Parathyroid adenoma (tissue), 2 donors: ENCODE results near the gene AMH.

ENCODE experiments used
- H2AFZ ChIP-seq: fragments of 300-600 bp; sonication (generic); one replicate; pipeline ENCODE4 v1.7.0; 2017; ENCODE audit warnings: antibody characterized with exemption, mild to moderate bottlenecking
- H3K27ac ChIP-seq: fragments of 300-600 bp; sonication (generic); one replicate; pipeline ENCODE4 v1.7.0; 2017
- H3K27me3 ChIP-seq: fragments of 300-600 bp; sonication (generic); one replicate; pipeline ENCODE4 v1.7.0; 2017; ENCODE audit warnings: low read length; ENCODE audit not compliant: control insufficient read depth, insufficient read depth
- H3K36me3 ChIP-seq: fragments of 300-600 bp; sonication (generic); one replicate; pipeline ENCODE4 v1.7.0; 2017; ENCODE audit warnings: low read length; ENCODE audit not compliant: control insufficient read depth, insufficient read depth
- H3K4me1 ChIP-seq: fragments of 300-600 bp; sonication (generic); one replicate; pipeline ENCODE4 v1.7.0; 2017; ENCODE audit warnings: control low read depth
- H3K4me2 ChIP-seq: fragments of 300-600 bp; sonication (generic); one replicate; pipeline ENCODE4 v1.7.0; 2017; ENCODE audit warnings: low read length
- H3K4me3 ChIP-seq: fragments of 300-600 bp; sonication (generic); one replicate; pipeline ENCODE4 v1.7.0; 2017; ENCODE audit warnings: low read depth, low read length
- H3K79me2 ChIP-seq: fragments of 300-600 bp; sonication (generic); one replicate; pipeline ENCODE4 v1.7.0; 2017; ENCODE audit warnings: control low read depth
- H3K9ac ChIP-seq: fragments of 300-600 bp; sonication (generic); one replicate; pipeline ENCODE4 v1.7.0; 2017; ENCODE audit warnings: mild to moderate bottlenecking
- H3K9me3 ChIP-seq: fragments of 300-600 bp; sonication (generic); one replicate; pipeline ENCODE4 v1.7.0; 2017; ENCODE audit warnings: low read length; ENCODE audit not compliant: control insufficient read depth
- TF ChIP-seq, protein P1 (sequence below): fragments of 300-600 bp; sonication (generic); IDR thresholded peaks from one replicate; pipeline ENCODE4 v1.7.0; 2017; ENCODE audit warnings: antibody characterized with exemption, mild to moderate bottlenecking
- donor health status: primary hyperparathyroidism.

Gene AMH

GRCh38 chr19:2210206-2210605 is 38.9 kb upstream of the AMH start:
- Histone ChIP-seq H3K4me2 (no peak overlapping the region), H3K9me3 (no peaks in the 10 kb centered on the region), H3K36me3 (no peaks in the 10 kb centered on the region), H3K9ac (no peak overlapping the region), H3K4me1 (no peaks in the 10 kb centered on the region), H3K79me2 (peaks cover 6% of the 10 kb centered on the region), H3K27ac (no peak overlapping the region), H3K27me3 (no peaks in the 10 kb centered on the region), H2AFZ (no peak overlapping the region), H3K4me3 (no peak overlapping the region)
- TF ChIP-seq, protein P1, sequence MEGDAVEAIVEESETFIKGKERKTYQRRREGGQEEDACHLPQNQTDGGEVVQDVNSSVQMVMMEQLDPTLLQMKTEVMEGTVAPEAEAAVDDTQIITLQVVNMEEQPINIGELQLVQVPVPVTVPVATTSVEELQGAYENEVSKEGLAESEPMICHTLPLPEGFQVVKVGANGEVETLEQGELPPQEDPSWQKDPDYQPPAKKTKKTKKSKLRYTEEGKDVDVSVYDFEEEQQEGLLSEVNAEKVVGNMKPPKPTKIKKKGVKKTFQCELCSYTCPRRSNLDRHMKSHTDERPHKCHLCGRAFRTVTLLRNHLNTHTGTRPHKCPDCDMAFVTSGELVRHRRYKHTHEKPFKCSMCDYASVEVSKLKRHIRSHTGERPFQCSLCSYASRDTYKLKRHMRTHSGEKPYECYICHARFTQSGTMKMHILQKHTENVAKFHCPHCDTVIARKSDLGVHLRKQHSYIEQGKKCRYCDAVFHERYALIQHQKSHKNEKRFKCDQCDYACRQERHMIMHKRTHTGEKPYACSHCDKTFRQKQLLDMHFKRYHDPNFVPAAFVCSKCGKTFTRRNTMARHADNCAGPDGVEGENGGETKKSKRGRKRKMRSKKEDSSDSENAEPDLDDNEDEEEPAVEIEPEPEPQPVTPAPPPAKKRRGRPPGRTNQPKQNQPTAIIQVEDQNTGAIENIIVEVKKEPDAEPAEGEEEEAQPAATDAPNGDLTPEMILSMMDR = no peak

- Histone ChIP-seq H3K9me3 (no peaks in the 10 kb centered on the region), H3K36me3 (no peaks in the 10 kb centered on the region), H3K9ac (no peak overlapping the region), H3K27ac (no peak overlapping the region), H2AFZ (no peak overlapping the region), H3K4me1 (no peaks in the 10 kb centered on the region), H3K79me2 (peaks cover 6% of the 10 kb centered on the region), H3K4me2 (no peak overlapping the region), H3K4me3 (no peak overlapping the region), H3K27me3 (no peaks in the 10 kb centered on the region)
- TF ChIP-seq, protein P1 = no peak
Measured at GRCh38 chr19:2210987-2211740, 38.0 kb upstream of the AMH start.

DNA sequence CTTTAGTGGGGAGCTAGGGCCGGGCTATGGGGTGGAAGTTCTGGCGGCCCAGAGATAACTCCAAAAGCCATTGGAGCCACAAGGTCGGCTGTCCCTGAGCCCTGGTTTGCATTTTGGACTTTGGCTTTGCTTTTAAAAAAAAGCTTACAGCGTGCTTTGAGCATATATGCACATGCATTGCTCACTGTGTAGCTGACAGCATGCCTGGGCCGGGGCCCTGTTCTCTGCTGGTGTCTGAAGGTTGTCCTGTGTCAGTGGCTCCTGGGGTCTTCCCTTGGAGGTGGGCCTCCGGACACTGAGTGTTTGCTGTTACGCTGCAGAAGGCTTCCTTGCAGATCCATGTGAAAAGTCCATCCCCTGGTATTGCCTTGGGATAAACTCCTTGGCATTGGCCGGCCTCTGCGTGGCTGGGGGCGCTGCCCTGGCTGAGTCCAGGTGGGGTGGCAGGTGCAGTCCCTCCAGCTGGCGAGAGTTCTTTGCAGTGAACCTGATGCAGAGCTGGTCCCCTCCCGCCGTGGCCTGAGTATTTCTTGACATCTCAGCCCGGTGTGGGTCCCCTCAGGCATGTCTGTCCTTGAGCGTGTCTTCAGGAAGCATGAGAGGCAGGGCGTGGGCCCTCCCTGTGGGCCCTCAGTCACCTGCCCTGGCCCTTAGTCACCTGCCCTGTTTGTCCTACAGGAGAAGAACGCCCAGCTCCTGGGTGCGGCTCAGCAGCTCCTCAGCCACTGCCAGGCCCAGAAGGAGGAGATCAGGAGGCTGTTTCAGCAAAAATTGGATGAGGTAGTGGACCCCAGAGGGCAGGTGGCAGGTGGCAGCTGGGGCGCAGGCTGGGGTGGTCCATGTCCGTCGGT is 36.0 kb upstream of the AMH start:
- H3K9me3 ChIP-seq = no peaks in the 10 kb centered on the region
- TF ChIP-seq, protein P1 = no peak
- no peaks in the 10 kb centered on the region for H3K27me3 ChIP-seq
- no peak overlapping the region for H3K4me3 ChIP-seq
- no peak overlapping the region for H3K4me2 ChIP-seq
- no peaks in the 10 kb centered on the region for H3K4me1 ChIP-seq
- no peak overlapping the region for H3K27ac ChIP-seq
- H3K36me3 ChIP-seq = no peaks in the 10 kb centered on the region
- H2AFZ ChIP-seq = no peak overlapping the region
- no peaks in the 10 kb centered on the region for H3K79me2 ChIP-seq
- no peak overlapping the region for H3K9ac ChIP-seq

DNA sequence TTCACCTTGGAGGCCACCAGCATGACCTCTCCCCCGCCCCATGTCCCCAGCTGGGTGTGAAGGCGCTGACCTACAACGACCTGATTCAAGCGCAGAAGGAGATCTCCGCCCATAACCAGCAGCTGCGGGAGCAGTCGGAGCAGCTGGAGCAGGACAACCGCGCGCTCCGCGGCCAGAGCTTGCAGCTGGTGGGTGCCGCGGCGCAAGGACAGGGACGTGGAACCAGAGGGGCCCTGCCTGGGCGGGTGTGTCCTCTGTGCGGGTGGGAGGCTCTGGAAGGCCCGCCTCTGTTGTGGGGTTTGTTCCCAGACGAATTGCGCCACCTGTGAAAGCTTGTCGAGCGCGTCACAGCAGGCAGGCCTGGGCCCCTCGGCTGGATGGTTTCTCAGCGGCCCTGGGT is 35.3 kb upstream of the AMH start:
- Histone ChIP-seq H3K27ac (no peak overlapping the region), H3K36me3 (no peaks in the 10 kb centered on the region)

More for the DNA sequence above, 35.3 kb upstream of the AMH start:
- Histone ChIP-seq H3K27me3 (no peaks in the 10 kb centered on the region), H3K79me2 (no peaks in the 10 kb centered on the region), H2AFZ (no peak overlapping the region), H3K9ac (no peak overlapping the region), H3K4me2 (no peak overlapping the region), H3K4me1 (no peaks in the 10 kb centered on the region), H3K9me3 (no peaks in the 10 kb centered on the region), H3K4me3 (no peak overlapping the region)
- TF ChIP-seq, protein P1 = no peak
